Upper lobe of right lung (tissue), 1 donor: ENCODE data around the gene SLC9A1. TPM values are rescaled to one million over a fixed set of nuclear protein-coding genes. Genes with fewer than 3 reads are reported as not detected.
"Not testable (repeated sequence)": the region's sequence is repeated elsewhere in the genome, so short reads cannot be mapped to it uniquely, and the experiment has no call there.

Source experiments
- ATAC-seq: fragments of 200-7000 bp; cut with Tn5 transposase; one replicate; pipeline ENCODE4 v1.9.1; 2020; ENCODE audit warnings: mild to moderate bottlenecking, moderate library complexity
- DNase-seq: peaks from one replicate; pipeline ENCODE4 v3.0.0-alpha.2; 2020
- H3K27ac ChIP-seq: fragments of 200-600 bp; one replicate; pipeline ENCODE4 v1.8.0; 2022
- H3K27me3 ChIP-seq: fragments of 200-600 bp; one replicate; pipeline ENCODE4 v1.8.0; 2022; ENCODE audit warnings: mild to moderate bottlenecking
- H3K36me3 ChIP-seq: fragments of 200-600 bp; one replicate; pipeline ENCODE4 v1.8.0; 2022
- H3K4me1 ChIP-seq: fragments of 200-600 bp; one replicate; pipeline ENCODE4 v1.8.0; 2022
- H3K4me3 ChIP-seq: fragments of 200-600 bp; one replicate; pipeline ENCODE4 v1.8.0; 2022; ENCODE audit warnings: mild to moderate bottlenecking
- H3K9me3 ChIP-seq: fragments of 200-600 bp; one replicate; pipeline ENCODE4 v1.8.0; 2022
- CTCF ChIP-seq: fragments of 200-600 bp; IDR thresholded peaks from one replicate; pipeline ENCODE4 v1.8.0; 2022; ENCODE audit warnings: antibody characterized with exemption
- intact Hi-C: fragments of 100-400 bp; cut with DNase I; formaldehyde crosslinking; loops from one replicate; pipeline ENCODE4 v1.11.0; 2022
- total RNA-seq: library from RNA; stranded (reverse); fragmentation: NEBNext Ultra II Directional; extraction: Animal tissue kit (Norgen Biotek cat#: 25700); gene quantifications from one replicate; pipeline ENCODE4 v1.2.1, GENCODE V29; 2021
- donor health status: DM: no; HTN: yes; CAD: no; lungs with severe emphysema.

Gene SLC9A1
- total RNA-seq, 1 donor from 2014 or later = 62.4 TPM

- Histone ChIP-seq H3K4me3 (no peak overlapping the region), H3K36me3 (no peaks in the 10 kb centered on the region), H3K9me3 (peaks cover 4% of the 10 kb centered on the region), H3K27me3 (no peaks in the 10 kb centered on the region), H3K27ac (no peak overlapping the region), H3K4me1 (no peaks in the 10 kb centered on the region)
- ATAC-seq (no peak), DNase-seq (no peak)
- no peak for TF ChIP-seq CTCF
- intact Hi-C loops = no loop called here
Observed at GRCh38 chr1:27179979-27180378, 25.1 kb upstream of the SLC9A1 start.

- H3K4me1 ChIP-seq = no peaks in the 10 kb centered on the region
- no peaks in the 10 kb centered on the region for H3K27me3 ChIP-seq
- intact Hi-C loops = no loop called here
- ATAC-seq (no peak), DNase-seq (no peak)
- no peak overlapping the region for H3K27ac ChIP-seq
- TF ChIP-seq CTCF = no peak
- H3K36me3 ChIP-seq = no peaks in the 10 kb centered on the region
- H3K9me3 ChIP-seq = peaks cover 4% of the 10 kb centered on the region
- no peak overlapping the region for H3K4me3 ChIP-seq
Observed at GRCh38 chr1:27179379-27179778, 24.5 kb upstream of the SLC9A1 start.

GRCh38 chr1:27176954-27177353 is 22.0 kb upstream of the SLC9A1 start:
- H3K27me3 ChIP-seq = no peaks in the 10 kb centered on the region
- DNase-seq (no peak), ATAC-seq (no peak)
- no peak for TF ChIP-seq CTCF
- no peak overlapping the region for H3K4me3 ChIP-seq
- H3K4me1 ChIP-seq = no peaks in the 10 kb centered on the region
- no peak overlapping the region for H3K27ac ChIP-seq
- no peaks in the 10 kb centered on the region for H3K36me3 ChIP-seq
- intact Hi-C loops = no loop called here
- H3K9me3 ChIP-seq = peaks cover 4% of the 10 kb centered on the region

- peaks cover 1% of the 10 kb centered on the region for H3K9me3 ChIP-seq
- H3K27ac ChIP-seq = no peak overlapping the region
- H3K4me3 ChIP-seq = no peak overlapping the region
- no peak for ATAC-seq
- no peaks in the 10 kb centered on the region for H3K4me1 ChIP-seq
- no peaks in the 10 kb centered on the region for H3K27me3 ChIP-seq
- H3K36me3 ChIP-seq = no peaks in the 10 kb centered on the region
- no peak for DNase-seq
- intact Hi-C loops = no loop called here
- TF ChIP-seq CTCF = no peak
Observed at GRCh38 chr1:27176323-27176722, 21.4 kb upstream of the SLC9A1 start.

GRCh38 chr1:27172992-27173391 is 18.1 kb upstream of the SLC9A1 start:
- ATAC-seq, intact Hi-C loops: not testable (repeated sequence)

GRCh38 chr1:27166929-27167328 is 12.0 kb upstream of the SLC9A1 start:
- no peak for ATAC-seq
- no peak overlapping the region for H3K27ac ChIP-seq

More at GRCh38 chr1:27172992-27173391, 18.1 kb upstream of the SLC9A1 start:
- H3K4me1 ChIP-seq, H3K27me3 ChIP-seq, H3K36me3 ChIP-seq, H3K4me3 ChIP-seq, H3K9me3 ChIP-seq, H3K27ac ChIP-seq, DNase-seq: not testable (repeated sequence)

More at GRCh38 chr1:27166929-27167328, 12.0 kb upstream of the SLC9A1 start:
- no peaks in the 10 kb centered on the region for H3K4me1 ChIP-seq
- DNase-seq = no peak
- no peaks in the 10 kb centered on the region for H3K27me3 ChIP-seq
- no peak overlapping the region for H3K4me3 ChIP-seq
- TF ChIP-seq CTCF = no peak
- no peaks in the 10 kb centered on the region for H3K36me3 ChIP-seq
- no peaks in the 10 kb centered on the region for H3K9me3 ChIP-seq
- intact Hi-C loops = no loop called here
